NCI-H1436 treated with DMSO at 0.1 percent for 48 hours (cell line): ENCODE data around the gene PDLIM5.
"Not testable (repeated sequence)": the region's sequence is repeated elsewhere in the genome, so short reads cannot be mapped to it uniquely, and the experiment has no call there.

Source experiments
- DNase-seq: peaks from one replicate; lab custom pipeline; 2025; lab: John Stamatoyannopoulos, UW

Gene PDLIM5

DNA sequence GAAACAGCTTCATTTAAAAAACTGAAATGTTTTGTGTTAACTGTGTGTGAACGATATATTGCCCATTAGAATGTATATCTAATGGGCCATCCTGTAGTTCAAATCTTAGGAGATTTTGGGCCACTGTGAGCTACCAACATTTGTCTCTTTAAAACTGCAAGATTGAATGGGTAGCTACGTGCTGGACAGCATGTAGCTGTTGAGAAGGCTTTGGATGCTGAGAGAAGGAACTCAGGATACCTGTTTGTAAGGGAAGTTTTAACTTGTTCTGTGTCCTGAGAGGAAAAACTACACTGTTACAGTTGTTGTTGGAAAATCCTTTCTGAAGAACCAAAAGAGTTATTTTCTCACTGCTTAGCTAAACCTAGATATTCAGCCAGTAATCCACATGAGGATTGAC is 45.9 kb downstream of the PDLIM5 start:
- DNase-seq: no peak

DNA sequence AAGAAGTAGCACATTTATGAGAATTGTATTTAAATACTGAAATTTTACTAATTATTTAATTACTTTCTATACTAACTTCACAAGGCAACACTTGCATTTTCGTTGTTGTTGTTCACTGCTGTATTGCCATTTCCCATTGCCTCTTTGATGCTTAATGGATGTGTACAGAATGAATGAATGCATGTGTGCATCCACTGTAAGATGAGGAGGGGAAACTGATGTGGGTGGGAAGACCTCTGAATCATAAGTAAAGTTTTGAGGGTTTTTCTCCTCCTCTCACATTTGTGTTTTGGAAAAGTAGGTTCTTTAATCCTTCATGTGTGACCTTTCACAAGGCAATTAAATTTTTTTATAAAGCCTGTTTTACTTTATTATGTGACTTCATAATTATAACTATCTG is 46.8 kb downstream of the PDLIM5 start:
- DNase-seq: no peak

DNA sequence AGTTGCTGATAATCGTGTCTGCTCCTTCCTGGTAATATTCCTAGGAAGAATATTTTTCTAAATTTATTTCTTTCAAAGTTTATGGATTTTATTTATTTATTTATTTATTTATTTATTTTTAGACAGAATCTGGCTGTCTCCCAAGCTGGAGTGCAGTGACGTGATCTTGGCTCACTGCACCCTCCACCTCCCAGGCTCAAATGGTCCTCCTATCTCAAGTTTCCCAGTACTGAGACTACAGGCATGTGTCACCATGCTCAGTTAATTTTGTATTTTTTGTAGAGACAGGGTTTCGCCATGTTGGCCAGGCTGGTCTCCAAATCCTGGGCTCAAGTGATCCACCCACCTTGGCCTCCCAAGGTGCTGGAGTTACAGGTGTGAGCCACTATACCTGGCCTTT is 48.9 kb downstream of the PDLIM5 start:
- DNase-seq: no peak

DNA sequence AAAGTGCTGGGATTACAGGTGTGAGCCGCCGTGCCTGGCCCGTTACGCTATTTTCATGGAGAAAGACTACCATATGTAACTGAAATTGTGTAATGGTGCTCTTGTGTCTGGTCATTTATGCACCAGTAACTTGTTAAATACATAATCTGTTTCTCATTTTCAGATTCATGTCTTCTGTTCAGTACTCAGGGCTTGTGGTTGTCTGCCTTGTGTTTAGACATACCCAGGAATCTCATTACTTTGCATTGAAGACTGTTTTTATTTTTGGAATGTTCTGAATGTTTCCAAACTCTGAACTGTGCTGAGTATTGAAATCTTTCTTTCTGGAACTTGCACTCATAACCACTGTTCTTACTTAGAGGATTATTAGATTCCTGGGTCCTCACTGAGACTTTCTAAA is 52.8 kb downstream of the PDLIM5 start:
- no peak for DNase-seq

DNA sequence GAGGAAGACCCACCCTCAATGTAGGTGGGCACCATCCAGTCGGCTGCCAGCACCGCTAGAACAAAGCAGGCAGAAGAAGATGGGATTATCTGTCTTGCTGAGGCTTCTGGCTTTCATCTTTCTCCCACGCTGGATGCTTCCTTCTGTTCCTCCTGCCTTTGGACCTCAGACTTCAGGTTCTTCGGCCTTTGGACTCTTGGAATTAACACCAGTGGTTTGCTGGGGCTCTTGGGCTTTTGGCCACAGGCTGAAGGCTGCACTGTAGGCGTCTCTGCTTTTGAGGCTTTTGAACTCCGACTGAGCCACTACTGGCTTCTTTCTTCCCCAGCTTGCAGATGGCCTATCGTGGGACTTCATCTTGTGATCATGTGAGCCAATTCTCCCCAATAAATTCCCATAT is 55.1 kb downstream of the PDLIM5 start:
- no peak for DNase-seq

DNA sequence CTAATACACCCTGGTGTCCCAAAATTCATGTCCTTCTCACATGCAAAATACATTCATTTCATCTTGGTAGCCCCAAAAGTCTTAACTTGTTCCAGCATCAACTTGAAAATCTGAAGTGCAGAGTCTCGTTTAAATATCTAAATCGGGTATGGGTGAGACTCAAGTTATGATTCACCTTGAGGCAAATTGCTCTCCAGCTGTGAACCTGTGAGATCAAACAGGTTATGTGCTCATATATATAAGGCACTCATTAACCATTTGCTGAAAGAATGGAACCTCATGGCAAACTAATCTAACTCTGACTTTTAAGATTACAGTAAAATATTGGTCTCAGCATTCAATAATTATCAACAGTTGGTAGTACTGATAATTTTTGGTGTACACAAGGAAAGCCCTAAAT is 55.5 kb downstream of the PDLIM5 start:
- no peak for DNase-seq

- DNase-seq: no peak
Observed at GRCh38 chr4:94507708-94508107, 56.0 kb downstream of the PDLIM5 start.

GRCh38 chr4:94508296-94508695 is 56.6 kb downstream of the PDLIM5 start:
- no peak for DNase-seq

DNA sequence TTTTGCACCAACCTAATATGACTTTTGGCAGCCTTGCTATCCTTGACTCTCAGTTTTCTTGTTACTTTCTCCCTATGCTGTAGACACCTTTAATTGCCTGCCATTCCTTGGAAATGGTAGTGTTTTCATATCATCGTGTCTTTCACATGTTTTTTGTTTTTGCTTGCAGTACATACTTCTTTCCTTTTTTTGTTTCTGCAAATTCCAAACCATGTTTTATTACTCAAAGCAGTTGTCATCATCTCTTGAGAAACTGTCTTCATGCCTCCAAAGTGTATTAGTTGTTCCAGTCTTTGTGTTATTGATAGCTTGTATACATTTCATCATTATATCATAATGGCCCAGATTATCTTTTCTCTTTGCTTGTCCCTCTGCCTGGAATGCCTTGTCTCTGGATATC is 57.1 kb downstream of the PDLIM5 start:
- DNase-seq: no peak

DNA sequence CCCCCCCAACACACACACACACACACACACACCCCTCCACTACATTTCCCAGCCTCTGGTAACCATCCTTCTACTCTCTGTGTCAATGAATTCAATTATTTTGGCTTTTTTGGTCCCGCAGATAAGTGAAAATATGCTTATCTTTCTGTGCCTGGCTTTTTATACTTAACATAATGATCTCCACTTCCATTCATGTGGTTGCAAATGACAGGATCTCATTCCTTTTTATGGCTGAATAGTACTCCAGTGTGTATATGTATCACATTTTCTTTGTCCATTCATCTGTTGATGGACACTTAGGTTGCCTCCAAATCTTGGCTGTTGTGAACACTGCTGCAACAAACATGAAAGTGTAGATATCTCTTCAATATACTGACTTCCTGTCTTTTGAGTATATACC is 59.8 kb downstream of the PDLIM5 start:
- DNase-seq: no peak

DNA sequence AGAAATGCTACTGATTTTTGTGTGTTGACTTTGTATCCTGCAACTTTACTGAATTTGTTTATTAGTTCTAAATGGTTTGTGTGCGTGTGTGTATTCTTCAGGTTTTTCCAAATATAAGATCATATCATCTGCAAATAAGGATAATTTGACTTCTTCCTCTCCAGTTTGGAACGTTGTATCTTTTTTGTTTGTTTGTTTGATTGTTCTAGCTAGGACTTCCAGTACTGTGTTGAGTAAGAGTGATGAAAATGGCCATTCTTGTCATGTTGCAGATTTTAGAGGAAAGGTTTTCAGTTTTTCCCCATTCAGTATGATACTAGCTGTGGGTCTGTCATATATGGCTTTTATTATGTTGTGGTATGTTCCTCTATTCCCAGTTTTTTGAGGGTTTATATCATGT is 61.8 kb downstream of the PDLIM5 start:
- not testable (repeated sequence) for DNase-seq

DNA sequence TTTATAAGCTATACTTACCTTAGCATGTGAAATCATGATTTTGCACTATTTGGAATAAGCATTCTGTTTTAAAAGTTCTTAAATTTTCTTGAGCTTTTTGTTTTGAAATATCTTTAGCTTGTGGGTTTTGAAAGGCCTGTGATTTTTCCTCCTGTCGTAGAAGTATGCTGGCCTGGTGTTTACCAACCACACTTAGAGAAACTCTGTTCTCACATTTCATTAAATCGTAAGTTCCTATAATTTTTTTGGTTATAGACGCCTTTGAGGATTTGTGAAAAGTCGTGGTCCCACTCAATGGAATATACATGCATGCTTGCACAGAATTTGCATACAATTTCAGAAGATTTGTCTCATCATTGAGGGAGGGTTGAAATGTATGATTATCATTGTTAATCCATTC is 63.6 kb downstream of the PDLIM5 start:
- DNase-seq: no peak

- DNase-seq: no peak
Observed at GRCh38 chr4:94516067-94516466, 64.3 kb downstream of the PDLIM5 start.

- DNase-seq: no peak
Observed at GRCh38 chr4:94516999-94517398, 65.3 kb downstream of the PDLIM5 start.

DNA sequence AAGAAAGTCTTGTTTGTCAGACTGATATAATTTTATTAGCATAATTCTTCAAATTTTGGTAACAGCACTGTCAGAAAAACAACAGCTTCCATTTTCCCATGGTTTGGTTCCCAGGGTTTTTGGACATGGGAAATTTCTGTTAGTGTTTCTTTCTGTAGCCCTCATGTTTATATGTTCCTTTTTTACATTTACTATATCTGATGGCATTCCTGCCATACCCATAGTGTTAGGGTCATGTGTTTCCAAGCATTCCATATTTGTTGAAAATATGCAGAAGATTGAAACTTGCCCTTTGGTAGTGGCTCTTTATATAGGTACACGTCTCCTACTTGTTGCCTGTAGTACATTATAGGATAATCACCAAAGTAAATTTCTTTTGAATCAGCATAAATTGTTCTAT is 65.8 kb downstream of the PDLIM5 start:
- no peak for DNase-seq

DNA sequence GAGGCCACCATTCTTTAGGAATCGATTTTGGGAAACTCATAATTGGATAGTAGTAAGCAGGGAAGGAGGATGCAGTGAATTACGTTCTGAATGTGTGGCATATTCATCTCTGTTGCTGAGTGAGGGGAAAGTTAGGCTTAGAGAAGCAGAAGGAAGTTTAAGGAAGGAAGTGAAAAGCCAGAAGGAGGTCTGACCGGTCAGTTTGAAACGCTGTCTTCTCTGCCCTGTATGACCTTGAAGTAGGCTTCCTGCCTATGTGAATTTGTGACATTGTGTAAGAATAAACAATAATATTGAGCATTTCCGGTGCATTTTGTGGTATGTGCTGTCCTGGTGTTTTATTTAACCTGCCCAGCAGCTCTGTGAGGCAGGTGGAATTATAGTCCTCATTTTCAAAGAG is 67.3 kb downstream of the PDLIM5 start:
- DNase-seq: no peak

- no peak for DNase-seq
Observed at GRCh38 chr4:94519925-94520789, 68.4 kb downstream of the PDLIM5 start.

DNA sequence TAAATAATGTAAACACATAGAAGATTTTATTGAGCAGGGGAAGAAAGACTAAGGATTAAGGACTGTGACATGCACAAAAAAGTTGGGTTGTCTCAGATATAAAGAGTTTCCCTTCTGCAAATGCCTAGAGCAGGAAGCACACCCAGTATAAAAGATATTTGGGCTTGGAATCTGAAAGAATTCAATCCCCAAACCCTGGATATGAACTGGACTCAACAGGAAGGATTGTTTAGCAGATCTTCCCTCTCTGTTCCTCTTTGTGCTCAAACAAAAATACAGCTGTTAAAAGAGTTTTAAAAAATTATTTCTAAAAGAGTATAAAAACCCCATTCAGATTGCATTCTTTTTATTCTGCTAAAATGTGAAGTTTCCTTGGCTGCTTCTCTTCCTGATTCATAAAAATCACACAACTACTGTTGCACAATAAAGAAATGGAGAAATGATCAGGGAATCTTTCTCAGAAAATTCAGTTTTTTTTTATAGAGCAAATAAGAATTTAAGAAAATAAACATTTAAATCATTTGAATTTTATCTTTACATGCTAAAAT is 71.4 kb downstream of the PDLIM5 start:
- DNase-seq: no peak

DNA sequence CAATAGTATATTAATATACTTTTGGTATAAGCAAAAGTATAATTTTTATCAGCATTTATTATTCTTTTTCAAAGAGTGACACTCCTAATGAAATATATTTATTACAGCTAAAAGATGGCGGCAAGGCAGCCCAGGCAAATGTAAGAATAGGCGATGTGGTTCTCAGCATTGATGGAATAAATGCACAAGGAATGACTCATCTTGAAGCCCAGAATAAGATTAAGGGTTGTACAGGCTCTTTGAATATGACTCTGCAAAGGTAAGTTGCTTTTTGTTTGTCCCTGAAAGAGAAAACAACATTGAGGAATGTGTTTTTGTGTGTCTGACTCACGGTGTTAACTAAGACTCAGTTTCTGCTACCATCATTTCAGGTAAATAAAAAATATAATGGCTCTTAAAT is 71.9 kb downstream of the PDLIM5 start:
- DNase-seq: no peak

DNA sequence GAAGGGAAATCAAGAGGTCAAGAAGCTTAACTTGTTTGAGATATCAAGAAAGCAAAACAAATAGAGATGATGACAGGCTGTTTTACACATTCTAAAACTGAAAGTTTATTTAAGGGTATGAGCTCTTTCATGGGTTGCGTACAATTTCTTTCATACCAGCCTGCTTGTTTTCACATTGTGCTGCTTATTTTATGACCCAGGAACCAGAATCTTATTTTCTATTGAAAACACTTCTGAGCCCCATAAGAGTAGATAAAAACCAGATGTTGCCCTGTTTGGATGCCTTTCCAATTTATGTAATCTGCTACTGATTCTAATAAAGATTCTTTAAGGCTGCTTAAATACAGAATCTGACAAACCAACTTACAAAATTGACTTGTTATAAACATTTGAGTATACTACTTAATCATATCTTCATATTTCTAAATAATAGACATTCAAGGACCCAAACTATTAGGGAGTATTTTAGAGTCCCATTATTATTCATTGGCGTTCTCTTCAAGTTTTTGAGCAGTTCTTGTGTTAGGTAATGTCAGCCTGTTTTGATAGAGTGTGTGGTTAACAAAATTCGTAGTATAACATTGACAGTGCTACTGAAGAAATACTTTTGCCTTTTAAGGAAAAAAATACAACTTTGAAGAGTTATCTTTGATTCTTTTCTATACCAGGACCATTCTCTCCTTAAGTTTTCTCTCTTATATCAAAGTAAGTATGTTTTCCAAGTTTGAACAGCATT is 74.4 kb downstream of the PDLIM5 start:
- no peak for DNase-seq

- DNase-seq: no peak
Observed at GRCh38 chr4:94527556-94528233, 76.0 kb downstream of the PDLIM5 start.

- DNase-seq: no peak
Observed at GRCh38 chr4:94528792-94529451, 77.2 kb downstream of the PDLIM5 start.
